Measurements from ENCODE around the gene HIPK2. TPM values are rescaled to one million over a fixed set of nuclear protein-coding genes. Genes with fewer than 3 reads are reported as not detected.

Gene HIPK2
- polyA plus RNA-seq, 4 donors, result 88.4 to 98.6 (median 97.0) TPM

DNA sequence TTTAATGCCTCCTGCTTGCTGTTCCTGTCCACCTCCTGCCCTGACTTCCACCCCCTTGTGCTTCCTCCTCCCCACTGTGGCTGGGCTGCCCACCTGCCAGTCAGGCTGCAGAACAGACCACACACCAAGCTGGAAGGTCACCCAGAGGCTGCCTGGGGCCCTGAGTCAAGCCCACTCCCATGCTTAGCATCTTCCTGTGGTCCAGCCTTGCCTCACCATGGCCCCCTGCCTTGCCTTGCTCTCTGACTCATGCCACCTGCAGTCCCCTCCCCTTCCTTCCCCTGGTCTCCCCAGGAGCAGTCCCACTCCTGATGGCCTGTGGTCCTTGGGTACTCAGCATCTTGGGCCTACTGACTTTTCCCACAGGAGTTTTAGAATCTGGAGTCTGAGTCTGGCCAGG, 252.0 kb downstream of the HIPK2 start:
- DNase-seq (ENCODE audit: low read depth in 4 of 4, low spot score in 3 of 4), result no peak

GRCh38 chr7:139525239-139525638, 252.6 kb downstream of the HIPK2 start:
- no peak for DNase-seq (ENCODE audit: low read depth in 4 of 4, low spot score in 3 of 4)

DNA sequence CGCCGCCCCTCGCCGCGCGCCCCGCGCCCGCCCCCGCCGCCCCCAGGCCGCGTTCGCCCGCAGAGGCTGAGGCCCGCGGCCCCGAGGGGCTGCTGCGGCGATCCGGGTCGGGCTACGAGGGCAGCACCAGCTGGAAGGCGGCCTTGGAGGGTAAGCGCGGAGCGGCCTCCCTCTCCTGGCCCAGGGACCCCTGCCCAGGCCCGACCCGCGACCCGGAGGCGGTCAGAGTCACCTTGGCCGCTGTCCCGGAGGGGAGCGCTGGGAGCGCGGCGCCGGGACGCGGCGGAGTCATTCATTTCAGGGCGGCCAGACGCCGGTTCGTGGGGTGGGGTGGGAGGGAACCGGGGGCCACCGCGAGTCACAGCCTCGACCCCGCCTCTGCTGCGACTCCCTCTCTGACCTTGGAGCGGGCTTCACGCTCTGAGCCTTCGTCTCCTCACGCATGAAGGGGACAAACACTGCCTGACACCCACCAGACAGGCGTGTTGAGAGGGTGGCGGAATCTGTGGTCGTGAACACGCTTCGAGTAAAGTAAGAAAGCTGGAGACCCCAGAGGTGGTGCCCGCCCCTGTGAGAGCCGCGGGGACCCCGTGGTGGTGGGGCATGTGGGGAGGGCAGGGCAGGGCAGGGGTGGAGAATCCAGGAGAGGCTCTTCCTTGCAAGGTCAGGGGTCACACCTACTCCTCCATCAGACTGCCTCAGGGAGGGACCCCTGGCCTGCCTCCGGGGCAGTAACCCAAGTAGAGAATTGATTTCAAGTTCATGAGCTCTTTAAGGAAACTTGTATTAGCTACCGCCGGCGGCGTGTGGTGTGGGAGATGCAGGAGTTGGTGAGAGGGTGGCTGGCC, 253.6 kb downstream of the HIPK2 start:
- no peak for DNase-seq (ENCODE audit: low read depth in 4 of 4, low spot score in 3 of 4)

DNA sequence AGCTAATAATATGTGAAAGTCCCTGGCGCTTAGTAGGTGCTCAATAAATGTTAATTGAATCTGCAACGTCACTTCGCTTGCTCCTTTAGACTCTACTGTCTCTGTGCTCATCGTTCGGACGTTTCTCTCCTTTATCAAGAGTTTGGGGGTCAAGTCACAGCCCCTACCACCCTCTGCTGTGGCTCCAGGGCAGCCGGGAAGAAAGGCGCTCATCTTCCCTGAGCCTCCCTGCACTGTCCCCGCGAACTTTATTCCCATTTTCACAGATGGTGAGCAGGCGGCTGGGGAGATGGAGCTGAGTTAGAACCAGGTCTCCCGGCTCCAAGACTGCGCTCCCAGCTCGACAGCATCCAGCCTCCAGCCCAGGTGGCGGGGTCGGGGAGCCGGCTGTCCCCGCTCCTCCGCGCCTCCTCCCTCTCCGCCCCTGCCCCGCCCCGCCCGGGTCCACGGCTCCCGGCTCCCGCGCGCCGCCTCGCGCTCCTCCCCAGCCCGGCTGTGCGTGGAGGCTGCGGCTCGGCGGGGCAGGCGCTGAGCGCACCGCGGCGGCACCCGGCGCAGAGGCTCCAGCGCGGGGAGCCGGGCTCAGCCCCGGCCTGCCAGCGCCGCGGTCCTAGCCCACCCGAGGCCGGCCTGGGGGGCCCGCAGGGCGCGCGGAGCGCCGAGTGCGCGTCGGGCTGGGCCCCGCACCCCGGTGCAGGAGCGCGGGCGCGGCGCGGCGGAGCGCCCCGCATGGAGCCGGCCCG, 254.4 kb downstream of the HIPK2 start, which contains the start of gene CLEC2L:
Gene CLEC2L, plus strand, starts transcription at position 487 of the 743 bp plus-strand sequence. Its CDS starts 243 bp downstream, at position 730.
- DNase-seq (ENCODE audit: low read depth in 4 of 4, low spot score in 3 of 4), result peak in 1 of 4 donors; percentile 7

GRCh38 chr7:139522830-139523198, 255.0 kb downstream of the HIPK2 start:
- DNase-seq (ENCODE audit: low read depth in 4 of 4, low spot score in 3 of 4), result no peak

DNA sequence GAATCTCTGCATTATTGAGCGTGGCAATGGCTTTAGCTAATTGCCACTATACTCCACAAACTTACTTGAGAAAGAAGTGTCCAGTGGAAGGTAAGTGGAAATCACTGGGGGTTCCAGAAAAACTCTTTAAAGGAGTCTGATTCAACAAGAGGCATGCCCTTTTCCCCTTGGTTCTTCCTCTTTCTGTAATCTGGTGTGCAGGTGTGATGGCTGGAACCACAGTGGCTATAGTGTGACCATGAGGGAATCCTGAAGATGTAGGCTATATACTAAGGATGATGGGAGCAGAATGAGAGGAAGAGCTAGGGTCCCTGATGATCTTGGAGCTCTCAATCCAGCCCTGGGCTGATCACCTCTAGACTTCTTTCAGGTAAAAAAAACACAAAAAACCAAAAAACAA, 256.4 kb downstream of the HIPK2 start:
- no peak for DNase-seq (ENCODE audit: low read depth in 4 of 4, low spot score in 3 of 4)

- DNase-seq (ENCODE audit: low read depth in 4 of 4, low spot score in 3 of 4), result no peak
Observed at GRCh38 chr7:139515266-139515665, 262.5 kb downstream of the HIPK2 start.

Other genes with a start within 250 kb of the HIPK2 start
- 10 to 100 TPM; 22.9 to 28.9 (median 25.4) TPM for gene TBXAS1, start 51.3 kb upstream of the HIPK2 start, polyA plus RNA-seq (ENCODE audit: insufficient read length in 4 of 4)